IMR-90 (cell line): ENCODE data around the gene SOX6. TPM values are rescaled to one million over a fixed set of nuclear protein-coding genes. Genes with fewer than 3 reads are reported as not detected.

Source experiments
- ATAC-seq: fragments of 200-7000 bp; cut with Tn5 transposase; 2 replicates; pipeline ENCODE4 v1.9.1; 2020; ENCODE audit warnings: low read depth, mild to moderate bottlenecking, moderate library complexity
- BruUV-seq: library from RNA; stranded (reverse); fragments of 400-500 nt; replicated peaks from 2 replicates; lab custom pipeline; 2021; lab: Mats Ljungman, UMichigan
- CTCF ChIA-PET: fragments of 300-600 bp; formaldehyde crosslinking; extraction: SDS; loops from one replicate; lab custom pipeline; 2021; ENCODE audit warnings: antibody characterized with exemption; lab: Yijun Ruan, JAX
- POLR2A ChIA-PET: fragments of 300-600 bp; sonication (Branson Sonifier 250); formaldehyde crosslinking; loops from one replicate; lab custom pipeline; 2022; ENCODE audit warnings: antibody characterized with exemption; ENCODE audit not compliant: unreplicated experiment; lab: Charles Lee
- DNase-seq: peaks from one replicate; pipeline ENCODE4 v3.0.0; 2013
- H2AFZ ChIP-seq: replicated peaks from 2 replicates; pipeline ENCODE3; 2013; ENCODE audit warnings: low read length, mild to moderate bottlenecking; ENCODE audit not compliant: poor library complexity
- H2AK5ac ChIP-seq: 2 replicates; pipeline ENCODE4 v1.6.1; 2013; ENCODE audit warnings: low read depth, low read length, inconsistent platforms
- H2AK9ac ChIP-seq: replicated peaks from 2 replicates; pipeline ENCODE3; 2013; ENCODE audit warnings: mild to moderate bottlenecking, low read depth, low read length, moderate library complexity; ENCODE audit not compliant: poor library complexity
- H2BK120ac ChIP-seq: 2 replicates; pipeline ENCODE4 v1.6.1; 2013; ENCODE audit warnings: low read depth, low read length, inconsistent platforms
- H2BK15ac ChIP-seq: 3 replicates; pipeline ENCODE4 v1.6.1; 2013; ENCODE audit warnings: low read depth, low read length, inconsistent platforms
- H2BK20ac ChIP-seq: 2 replicates; pipeline ENCODE4 v1.6.1; 2013; ENCODE audit warnings: low read depth, mild to moderate bottlenecking, inconsistent platforms, low read length, moderate library complexity
- H2BK5ac ChIP-seq: 2 replicates; pipeline ENCODE4 v1.6.1; 2013; ENCODE audit warnings: mild to moderate bottlenecking, low read depth, low read length, inconsistent platforms; ENCODE audit not compliant: poor library complexity, severe bottlenecking
- H3K14ac ChIP-seq: replicated peaks from 2 replicates; pipeline ENCODE4 v1.6.1; 2013; ENCODE audit warnings: low read depth, low read length, inconsistent platforms
- H3K18ac ChIP-seq: 2 replicates; pipeline ENCODE4 v1.6.1; 2013; ENCODE audit warnings: low read depth, low read length, control low read depth
- H3K23ac ChIP-seq: 2 replicates; pipeline ENCODE4 v1.6.1; 2013; ENCODE audit warnings: low read depth, low read length, inconsistent platforms
- H3K27ac ChIP-seq: 2 replicates; pipeline ENCODE4 v1.5.1; 2013; ENCODE audit warnings: mild to moderate bottlenecking, control low read depth, low read length; ENCODE audit not compliant: insufficient read depth
- H3K27me3 ChIP-seq: 2 replicates; pipeline ENCODE4 v1.6.1; 2013; ENCODE audit warnings: low read length; ENCODE audit not compliant: control insufficient read depth, insufficient read depth
- H3K36me3 ChIP-seq: 2 replicates; pipeline ENCODE4 v1.6.1; 2013; ENCODE audit warnings: low read length, mixed read lengths; ENCODE audit not compliant: control insufficient read depth, insufficient read depth
- H3K4ac ChIP-seq: 2 replicates; pipeline ENCODE4 v1.6.1; 2013; ENCODE audit warnings: low read depth, low read length, inconsistent platforms
- H3K4me1 ChIP-seq: 2 replicates; pipeline ENCODE4 v1.6.1; 2013; ENCODE audit warnings: low read length, mixed read lengths; ENCODE audit not compliant: control insufficient read depth, insufficient read depth
- H3K4me2 ChIP-seq: 2 replicates; pipeline ENCODE4 v1.6.1; 2013; ENCODE audit warnings: low read depth, mild to moderate bottlenecking, control low read depth, low read length, moderate library complexity
- H3K4me3 ChIP-seq: 2 replicates; pipeline ENCODE4 v1.5.1; 2013; ENCODE audit warnings: low read depth, mild to moderate bottlenecking, control low read depth, low read length, moderate library complexity; ENCODE audit not compliant: insufficient read depth
- H3K56ac ChIP-seq: 2 replicates; pipeline ENCODE4 v1.6.1; 2013; ENCODE audit warnings: low read length, inconsistent platforms; ENCODE audit not compliant: insufficient read depth; ENCODE audit errors: extremely low read depth
- H3K79me1 ChIP-seq, 2 experiments: 2 replicates each; pipeline ENCODE4 v1.6.1; 2013; ENCODE audit warnings: low read length in 2 of 2, inconsistent platforms in 1 of 2, low read depth in 1 of 2
- H3K9ac ChIP-seq: 2 replicates; pipeline ENCODE4 v1.6.1; 2013; ENCODE audit warnings: low read depth, low read length, control low read depth
- H3K9me1 ChIP-seq: 2 replicates; pipeline ENCODE4 v1.6.1; 2013; ENCODE audit warnings: low read length, inconsistent platforms; ENCODE audit not compliant: insufficient read depth
- H3K9me3 ChIP-seq: 2 replicates; pipeline ENCODE4 v1.6.1; 2013; ENCODE audit warnings: low read length; ENCODE audit not compliant: control insufficient read depth, insufficient read depth
- H4K20me1 ChIP-seq: 2 replicates; pipeline ENCODE4 v1.6.1; 2013; ENCODE audit warnings: low read length, inconsistent platforms; ENCODE audit not compliant: insufficient read depth
- H4K5ac ChIP-seq: 2 replicates; pipeline ENCODE4 v1.6.1; 2013; ENCODE audit warnings: mild to moderate bottlenecking, low read depth, low read length, control low read depth
- H4K8ac ChIP-seq, 2 experiments: 2 replicates each; pipeline ENCODE4 v1.6.1; 2013; ENCODE audit warnings: low read depth in 2 of 2, low read length in 2 of 2, control low read depth in 1 of 2, inconsistent platforms in 1 of 2
- H4K91ac ChIP-seq: 2 replicates; pipeline ENCODE4 v1.6.1; 2013; ENCODE audit warnings: low read depth, low read length, inconsistent platforms; ENCODE audit not compliant: insufficient read depth
- BHLHE40 ChIP-seq: fragments of 150-350 bp; IDR thresholded peaks from 2 replicates; pipeline ENCODE4 v1.6.1; 2016; ENCODE audit warnings: mild to moderate bottlenecking, low read depth, low read length
- CEBPB ChIP-seq: IDR thresholded peaks from 2 replicates; pipeline ENCODE4 v1.6.1; 2012; ENCODE audit warnings: low read depth, low read length, improper control_type of control experiment
- CHD1 ChIP-seq: IDR thresholded peaks from 2 replicates; pipeline ENCODE4 v1.6.1; 2012; ENCODE audit warnings: low read depth, low read length, improper control_type of control experiment
- FOS ChIP-seq: fragments of 150-350 bp; IDR thresholded peaks from 2 replicates; pipeline ENCODE4 v1.6.1; 2016; ENCODE audit warnings: low read depth, low read length
- MAFK ChIP-seq: IDR thresholded peaks from 2 replicates; pipeline ENCODE4 v1.6.1; 2012; ENCODE audit warnings: low read depth, low read length, improper control_type of control experiment
- MAZ ChIP-seq: IDR thresholded peaks from 2 replicates; pipeline ENCODE4 v1.6.1; 2012; ENCODE audit warnings: low read depth, mild to moderate bottlenecking, low read length, improper control_type of control experiment, moderate library complexity, borderline replicate concordance
- MXI1 ChIP-seq: IDR thresholded peaks from 2 replicates; pipeline ENCODE4 v1.6.1; 2012; ENCODE audit warnings: low read depth, mild to moderate bottlenecking, low read length, moderate library complexity, borderline replicate concordance
- POLR2A ChIP-seq: IDR thresholded peaks from 2 replicates; pipeline ENCODE4 v1.6.1; 2012; ENCODE audit warnings: mild to moderate bottlenecking, low read depth, low read length
- RAD21 ChIP-seq: IDR thresholded peaks from 2 replicates; pipeline ENCODE4 v1.6.1; 2012; ENCODE audit warnings: low read length, improper control_type of control experiment
- RCOR1 ChIP-seq: IDR thresholded peaks from 2 replicates; pipeline ENCODE4 v1.6.1; 2012; ENCODE audit warnings: mild to moderate bottlenecking, low read length, improper control_type of control experiment; ENCODE audit not compliant: insufficient replicate concordance
- SMC3 ChIP-seq: fragments of 150-350 bp; IDR thresholded peaks from 2 replicates; pipeline ENCODE4 v1.6.1; 2016; ENCODE audit warnings: low read depth, mild to moderate bottlenecking, antibody characterized with exemption, low read length, moderate library complexity
- WGBS, 2 experiments: methylation state at CpG; one replicate each; pipeline versions ENCODE4 v1.1.5 to v1.1.7; 2013; ENCODE audit warnings: missing lambda C conversion rate in 2 of 2; ENCODE audit not compliant: insufficient read length in 1 of 2; ENCODE audit errors: extremely low coverage in 2 of 2; 5-methylcytosine and 5-hydroxymethylcytosine counted together
- dilution Hi-C: fragments of 300-500 bp; cut with HindIII; formaldehyde crosslinking; loops from one replicate; pipeline ENCODE4 v1.14.3; 2018; ENCODE audit warnings: low sequenced_read_pairs; ENCODE audit not compliant: unreplicated experiment
- in situ Hi-C: fragments of 300-500 bp; cut with MboI; formaldehyde crosslinking; loops from 3 replicates; pipeline ENCODE4 v1.14.3; 2019; ENCODE audit warnings: low sequenced_read_pairs, inconsistent platforms, mixed read lengths
- intact Hi-C: fragments of 100-400 bp; cut with micrococcal nuclease; formaldehyde crosslinking; loops from 2 replicates; pipeline ENCODE4 v1.10.0; 2022
- polyA plus RNA-seq, 3 experiments: library from polyadenylated mRNA; depleted of rRNA; stranded (reverse); fragments of >200 nt; gene quantifications; 2 replicates each; pipeline ENCODE4 v1.2.3, GENCODE V29; 2012; ENCODE audit warnings: low replicate concordance in 1 of 3
- total RNA-seq: library from RNA; depleted of rRNA; stranded (reverse); fragments of >200 nt; gene quantifications from 2 replicates; pipeline ENCODE4 v1.2.3, GENCODE V29; 2012
- TF ChIP-seq, protein P1 (sequence below): conservative IDR thresholded peaks from 2 replicates; pipeline ENCODE4 v1.5.1; 2012; ENCODE audit warnings: mild to moderate bottlenecking, low read depth, low read length, improper control_type of control experiment
- TF ChIP-seq, protein P2 (sequence below): fragments of 150-350 bp; IDR thresholded peaks from 2 replicates; pipeline ENCODE4 v1.6.1; 2016; ENCODE audit warnings: low read depth, mild to moderate bottlenecking, low read length, moderate library complexity, borderline replicate concordance
- TF ChIP-seq, protein P3 (sequence below): fragments of 150-350 bp; IDR thresholded peaks from 2 replicates; pipeline ENCODE4 v1.6.1; 2017; ENCODE audit warnings: mild to moderate bottlenecking, antibody characterized with exemption, low read length, low read depth

The SOX6 gene
- total and polyA plus RNA-seq, 2 of the 4 experiments (the other 2 are of a cell fraction): 1.7 to 7.7 TPM

DNA sequence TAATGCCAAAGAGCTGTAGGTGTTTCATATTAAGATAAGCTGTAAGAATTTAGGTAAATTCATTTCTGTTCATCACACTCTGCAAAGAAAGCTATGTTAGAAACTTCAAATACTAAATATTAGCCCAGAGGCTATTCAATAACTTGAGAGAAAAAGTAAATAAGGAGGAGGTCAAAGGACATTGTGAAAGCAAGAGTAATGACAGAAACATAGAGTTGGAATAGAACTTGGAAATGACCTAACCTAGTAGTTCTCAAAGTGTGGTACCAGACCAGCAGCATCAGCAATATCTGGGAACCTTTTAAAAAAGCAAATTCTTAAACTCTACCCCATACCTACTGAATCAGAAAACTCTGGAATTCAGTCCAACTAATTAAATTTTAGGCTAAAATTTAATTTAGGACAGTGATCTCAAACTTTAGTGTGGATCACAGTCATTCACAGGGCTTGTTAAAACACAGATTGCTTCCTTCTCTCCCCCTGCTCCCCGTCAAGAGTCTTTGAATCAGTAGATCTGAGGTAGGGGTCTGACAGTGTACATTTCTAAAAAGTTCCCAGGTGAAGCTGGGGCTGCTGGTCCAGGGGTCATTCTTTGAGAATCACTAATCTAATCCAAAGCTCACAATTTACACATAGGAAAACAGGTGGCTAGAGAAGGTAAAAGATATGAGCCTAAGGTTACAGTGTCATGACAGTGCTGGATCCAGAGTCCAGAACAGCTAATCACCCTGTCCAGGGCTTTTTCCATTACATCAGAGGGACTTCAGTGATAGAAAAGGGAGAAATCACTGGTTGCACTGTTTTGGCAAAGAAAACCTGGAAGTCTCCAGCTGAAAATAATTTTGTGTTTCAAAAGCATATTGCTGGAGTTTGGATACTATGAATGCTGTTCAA is 241.1 kb downstream of the SOX6 start:
- DNase-seq (no peak), ATAC-seq (no peak)
- no peaks in the 10 kb centered on the region for H4K20me1 ChIP-seq
- no peaks in the 10 kb centered on the region for H3K79me1 ChIP-seq
- H2BK15ac ChIP-seq: no peak overlapping the region
- BruUV-seq: no TSS peak
- TF ChIP-seq MXI1 (no peak), CHD1 (no peak), MAZ (no peak), RCOR1 (no peak), CEBPB (no peak), BHLHE40 (no peak), POLR2A (no peak), FOS (no peak), SMC3 (no peak), RAD21 (no peak), MAFK (no peak)
- TF ChIP-seq, protein P1, sequence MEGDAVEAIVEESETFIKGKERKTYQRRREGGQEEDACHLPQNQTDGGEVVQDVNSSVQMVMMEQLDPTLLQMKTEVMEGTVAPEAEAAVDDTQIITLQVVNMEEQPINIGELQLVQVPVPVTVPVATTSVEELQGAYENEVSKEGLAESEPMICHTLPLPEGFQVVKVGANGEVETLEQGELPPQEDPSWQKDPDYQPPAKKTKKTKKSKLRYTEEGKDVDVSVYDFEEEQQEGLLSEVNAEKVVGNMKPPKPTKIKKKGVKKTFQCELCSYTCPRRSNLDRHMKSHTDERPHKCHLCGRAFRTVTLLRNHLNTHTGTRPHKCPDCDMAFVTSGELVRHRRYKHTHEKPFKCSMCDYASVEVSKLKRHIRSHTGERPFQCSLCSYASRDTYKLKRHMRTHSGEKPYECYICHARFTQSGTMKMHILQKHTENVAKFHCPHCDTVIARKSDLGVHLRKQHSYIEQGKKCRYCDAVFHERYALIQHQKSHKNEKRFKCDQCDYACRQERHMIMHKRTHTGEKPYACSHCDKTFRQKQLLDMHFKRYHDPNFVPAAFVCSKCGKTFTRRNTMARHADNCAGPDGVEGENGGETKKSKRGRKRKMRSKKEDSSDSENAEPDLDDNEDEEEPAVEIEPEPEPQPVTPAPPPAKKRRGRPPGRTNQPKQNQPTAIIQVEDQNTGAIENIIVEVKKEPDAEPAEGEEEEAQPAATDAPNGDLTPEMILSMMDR: no peak
- TF ChIP-seq, protein P2, sequence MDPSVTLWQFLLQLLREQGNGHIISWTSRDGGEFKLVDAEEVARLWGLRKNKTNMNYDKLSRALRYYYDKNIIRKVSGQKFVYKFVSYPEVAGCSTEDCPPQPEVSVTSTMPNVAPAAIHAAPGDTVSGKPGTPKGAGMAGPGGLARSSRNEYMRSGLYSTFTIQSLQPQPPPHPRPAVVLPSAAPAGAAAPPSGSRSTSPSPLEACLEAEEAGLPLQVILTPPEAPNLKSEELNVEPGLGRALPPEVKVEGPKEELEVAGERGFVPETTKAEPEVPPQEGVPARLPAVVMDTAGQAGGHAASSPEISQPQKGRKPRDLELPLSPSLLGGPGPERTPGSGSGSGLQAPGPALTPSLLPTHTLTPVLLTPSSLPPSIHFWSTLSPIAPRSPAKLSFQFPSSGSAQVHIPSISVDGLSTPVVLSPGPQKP: no peak
- TF ChIP-seq, protein P3, sequence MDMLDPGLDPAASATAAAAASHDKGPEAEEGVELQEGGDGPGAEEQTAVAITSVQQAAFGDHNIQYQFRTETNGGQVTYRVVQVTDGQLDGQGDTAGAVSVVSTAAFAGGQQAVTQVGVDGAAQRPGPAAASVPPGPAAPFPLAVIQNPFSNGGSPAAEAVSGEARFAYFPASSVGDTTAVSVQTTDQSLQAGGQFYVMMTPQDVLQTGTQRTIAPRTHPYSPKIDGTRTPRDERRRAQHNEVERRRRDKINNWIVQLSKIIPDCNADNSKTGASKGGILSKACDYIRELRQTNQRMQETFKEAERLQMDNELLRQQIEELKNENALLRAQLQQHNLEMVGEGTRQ: no peak
- POLR2A ChIA-PET: no interaction called here
- no peak overlapping the region for H3K4me2 ChIP-seq
- H2BK20ac ChIP-seq: no peak overlapping the region
- in situ Hi-C loops (no loop called here), intact Hi-C loops (no loop called here), dilution Hi-C loops (no loop called here)
- H2BK120ac ChIP-seq: no peak overlapping the region
- CTCF ChIA-PET: no interaction called here
- no peak overlapping the region for H2AFZ ChIP-seq
- WGBS, 2 experiments: no CpG with 5 or more reads among the region's 1 CpG
- no peak overlapping the region for H4K5ac ChIP-seq
- no peak overlapping the region for H3K4ac ChIP-seq
- H3K27me3 ChIP-seq: no peaks in the 10 kb centered on the region
- H3K36me3 ChIP-seq: no peaks in the 10 kb centered on the region
- H3K23ac ChIP-seq: no peak overlapping the region
- no peak overlapping the region for H3K14ac ChIP-seq
- H2AK5ac ChIP-seq: no peak overlapping the region
- no peak overlapping the region for H4K91ac ChIP-seq
- no peak overlapping the region for H3K27ac ChIP-seq
- H3K18ac ChIP-seq: no peak overlapping the region
- H2AK9ac ChIP-seq: no peak overlapping the region
- no peaks in the 10 kb centered on the region for H3K9me3 ChIP-seq
- no peaks in the 10 kb centered on the region for H3K9me1 ChIP-seq
- H3K9ac ChIP-seq: no peak overlapping the region
- H3K4me1 ChIP-seq: peaks cover 5% of the 10 kb centered on the region; the same call in 1 of the 2 replicates
- no peak overlapping the region for H3K4me3 ChIP-seq
- no peak overlapping the region for H2BK5ac ChIP-seq
- no peak overlapping the region for H3K56ac ChIP-seq
- no peak overlapping the region for H4K8ac ChIP-seq
